ENCODE measurements around the gene MED13L.
A peak's percentile ranks its signal among the peaks of the same experiment; 100 is the strongest.

MED13L gene

GRCh38 chr12:116278279-116278626 lies 760 bp upstream of the MED13L start:
- Mint-ChIP-seq H3K4me1 (ENCODE audit: low read depth) (peaks cover 53% of the 10 kb centered on the region), H3K9me3 (no peaks in the 10 kb centered on the region), H3K27ac (peak overlapping the region; percentile 83)

GRCh38 chr12:116276652-116277466 lies 634 bp downstream of the MED13L start:
- peaks cover 43% of the 10 kb centered on the region for H3K4me1 Mint-ChIP-seq (ENCODE audit: low read depth)
- H3K4me3 Mint-ChIP-seq, result peak overlapping the region; percentile 94
- peak overlapping the region; percentile 90 for H3K27ac Mint-ChIP-seq
- no peaks in the 10 kb centered on the region for H3K9me3 Mint-ChIP-seq
- peaks cover 7% of the 10 kb centered on the region for H3K27me3 Mint-ChIP-seq (ENCODE audit: low read depth)
- no peaks in the 10 kb centered on the region for H3K36me3 Mint-ChIP-seq (ENCODE audit: low read depth)
- DNase-seq (ENCODE audit: low spot score), result peak; percentile 65

More at GRCh38 chr12:116278279-116278626, 760 bp upstream of the MED13L start:
- Mint-ChIP-seq H3K27me3 (ENCODE audit: low read depth) (peaks cover 7% of the 10 kb centered on the region), H3K4me3 (peak overlapping the region; percentile 86), H3K36me3 (ENCODE audit: low read depth) (no peaks in the 10 kb centered on the region)
- DNase-seq (ENCODE audit: low spot score), result no peak

- no peak for DNase-seq (ENCODE audit: low spot score)
- Mint-ChIP-seq H3K27ac (no peak overlapping the region), H3K27me3 (ENCODE audit: low read depth) (peaks cover 7% of the 10 kb centered on the region), H3K4me1 (ENCODE audit: low read depth) (peaks cover 40% of the 10 kb centered on the region), H3K4me3 (peak overlapping the region; percentile 60), H3K36me3 (ENCODE audit: low read depth) (peaks cover 2% of the 10 kb centered on the region), H3K9me3 (no peaks in the 10 kb centered on the region)
These were observed 2.7 kb downstream of the MED13L start for GRCh38 chr12:116274551-116275375.

- DNase-seq (ENCODE audit: low spot score), result no peak
- Mint-ChIP-seq H3K36me3 (ENCODE audit: low read depth) (peaks cover 2% of the 10 kb centered on the region), H3K27ac (no peak overlapping the region), H3K27me3 (ENCODE audit: low read depth) (peaks cover 7% of the 10 kb centered on the region), H3K4me1 (ENCODE audit: low read depth) (peaks cover 40% of the 10 kb centered on the region), H3K9me3 (no peaks in the 10 kb centered on the region), H3K4me3 (peak overlapping the region; percentile 8)
These were observed 3.5 kb downstream of the MED13L start for GRCh38 chr12:116273813-116274550.

GRCh38 chr12:116267948-116268347 lies 9.5 kb downstream of the MED13L start:
- Mint-ChIP-seq H3K4me3 (no peak overlapping the region), H3K4me1 (ENCODE audit: low read depth) (peaks cover 19% of the 10 kb centered on the region), H3K36me3 (ENCODE audit: low read depth) (peaks cover 2% of the 10 kb centered on the region), H3K9me3 (no peaks in the 10 kb centered on the region), H3K27ac (no peak overlapping the region), H3K27me3 (ENCODE audit: low read depth) (no peaks in the 10 kb centered on the region)
- DNase-seq (ENCODE audit: low spot score), result no peak

GRCh38 chr12:116266631-116267349 lies 10.7 kb downstream of the MED13L start:
- DNase-seq (ENCODE audit: low spot score), result no peak
- H3K27me3 Mint-ChIP-seq (ENCODE audit: low read depth), result no peaks in the 10 kb centered on the region
- peaks cover 19% of the 10 kb centered on the region for H3K4me1 Mint-ChIP-seq (ENCODE audit: low read depth)
- H3K36me3 Mint-ChIP-seq (ENCODE audit: low read depth), result peaks cover 2% of the 10 kb centered on the region
- H3K27ac Mint-ChIP-seq, result no peak overlapping the region
- H3K4me3 Mint-ChIP-seq, result no peak overlapping the region
- no peaks in the 10 kb centered on the region for H3K9me3 Mint-ChIP-seq

GRCh38 chr12:116266168-116266601 lies 11.3 kb downstream of the MED13L start:
- DNase-seq (ENCODE audit: low spot score), result no peak

GRCh38 chr12:116265351-116266147 lies 11.9 kb downstream of the MED13L start:
- H3K27ac Mint-ChIP-seq, result no peak overlapping the region
- no peak overlapping the region for H3K4me3 Mint-ChIP-seq
- H3K36me3 Mint-ChIP-seq (ENCODE audit: low read depth), result no peaks in the 10 kb centered on the region
- no peaks in the 10 kb centered on the region for H3K9me3 Mint-ChIP-seq
- H3K4me1 Mint-ChIP-seq (ENCODE audit: low read depth), result peaks cover 23% of the 10 kb centered on the region
- H3K27me3 Mint-ChIP-seq (ENCODE audit: low read depth), result no peaks in the 10 kb centered on the region
- no peak for DNase-seq (ENCODE audit: low spot score)

More at GRCh38 chr12:116266168-116266601, 11.3 kb downstream of the MED13L start:
- H3K27me3 Mint-ChIP-seq (ENCODE audit: low read depth), result no peaks in the 10 kb centered on the region
- H3K4me3 Mint-ChIP-seq, result no peak overlapping the region
- no peak overlapping the region for H3K27ac Mint-ChIP-seq
- peaks cover 19% of the 10 kb centered on the region for H3K4me1 Mint-ChIP-seq (ENCODE audit: low read depth)
- H3K9me3 Mint-ChIP-seq, result no peaks in the 10 kb centered on the region
- H3K36me3 Mint-ChIP-seq (ENCODE audit: low read depth), result no peaks in the 10 kb centered on the region

- Mint-ChIP-seq H3K27ac (no peak overlapping the region), H3K4me1 (ENCODE audit: low read depth) (peaks cover 23% of the 10 kb centered on the region)
These were observed 12.9 kb downstream of the MED13L start for GRCh38 chr12:116264525-116265070.

GRCh38 chr12:116263844-116264243 lies 13.6 kb downstream of the MED13L start:
- H3K9me3 Mint-ChIP-seq, result no peaks in the 10 kb centered on the region
- no peak overlapping the region for H3K4me3 Mint-ChIP-seq
- no peak overlapping the region for H3K27ac Mint-ChIP-seq
- H3K4me1 Mint-ChIP-seq (ENCODE audit: low read depth), result peaks cover 22% of the 10 kb centered on the region
- no peak for DNase-seq (ENCODE audit: low spot score)
- H3K36me3 Mint-ChIP-seq (ENCODE audit: low read depth), result no peaks in the 10 kb centered on the region
- H3K27me3 Mint-ChIP-seq (ENCODE audit: low read depth), result no peaks in the 10 kb centered on the region

More at GRCh38 chr12:116264525-116265070, 12.9 kb downstream of the MED13L start:
- DNase-seq (ENCODE audit: low spot score), result no peak
- Mint-ChIP-seq H3K36me3 (ENCODE audit: low read depth) (no peaks in the 10 kb centered on the region), H3K27me3 (ENCODE audit: low read depth) (no peaks in the 10 kb centered on the region), H3K4me3 (no peak overlapping the region), H3K9me3 (no peaks in the 10 kb centered on the region)

GRCh38 chr12:116263431-116263830 lies 14.1 kb downstream of the MED13L start:
- Mint-ChIP-seq H3K4me1 (ENCODE audit: low read depth) (peaks cover 21% of the 10 kb centered on the region), H3K9me3 (no peaks in the 10 kb centered on the region), H3K36me3 (ENCODE audit: low read depth) (no peaks in the 10 kb centered on the region)

GRCh38 chr12:116262741-116263140 lies 14.8 kb downstream of the MED13L start:
- Mint-ChIP-seq H3K27ac (no peak overlapping the region), H3K4me1 (ENCODE audit: low read depth) (peaks cover 21% of the 10 kb centered on the region), H3K4me3 (no peak overlapping the region), H3K9me3 (no peaks in the 10 kb centered on the region), H3K36me3 (ENCODE audit: low read depth) (no peaks in the 10 kb centered on the region), H3K27me3 (ENCODE audit: low read depth) (no peaks in the 10 kb centered on the region)
- no peak for DNase-seq (ENCODE audit: low spot score)

More at GRCh38 chr12:116263431-116263830, 14.1 kb downstream of the MED13L start:
- Mint-ChIP-seq H3K4me3 (no peak overlapping the region), H3K27me3 (ENCODE audit: low read depth) (no peaks in the 10 kb centered on the region), H3K27ac (no peak overlapping the region)
- DNase-seq (ENCODE audit: low spot score), result no peak
